GM18502 (cell line): Measurements from ENCODE around the gene MAPK7.
A peak's percentile ranks its signal among the peaks of the same experiment; 100 is the strongest.

Experiments used
- ATAC-seq: cut with Tn5 transposase; IDR thresholded peaks from one replicate; pipeline ENCODE4 v1.9.1; 2021; ENCODE audit warnings: mild to moderate bottlenecking; ENCODE audit not compliant: unreplicated experiment, poor library complexity

Gene MAPK7

DNA sequence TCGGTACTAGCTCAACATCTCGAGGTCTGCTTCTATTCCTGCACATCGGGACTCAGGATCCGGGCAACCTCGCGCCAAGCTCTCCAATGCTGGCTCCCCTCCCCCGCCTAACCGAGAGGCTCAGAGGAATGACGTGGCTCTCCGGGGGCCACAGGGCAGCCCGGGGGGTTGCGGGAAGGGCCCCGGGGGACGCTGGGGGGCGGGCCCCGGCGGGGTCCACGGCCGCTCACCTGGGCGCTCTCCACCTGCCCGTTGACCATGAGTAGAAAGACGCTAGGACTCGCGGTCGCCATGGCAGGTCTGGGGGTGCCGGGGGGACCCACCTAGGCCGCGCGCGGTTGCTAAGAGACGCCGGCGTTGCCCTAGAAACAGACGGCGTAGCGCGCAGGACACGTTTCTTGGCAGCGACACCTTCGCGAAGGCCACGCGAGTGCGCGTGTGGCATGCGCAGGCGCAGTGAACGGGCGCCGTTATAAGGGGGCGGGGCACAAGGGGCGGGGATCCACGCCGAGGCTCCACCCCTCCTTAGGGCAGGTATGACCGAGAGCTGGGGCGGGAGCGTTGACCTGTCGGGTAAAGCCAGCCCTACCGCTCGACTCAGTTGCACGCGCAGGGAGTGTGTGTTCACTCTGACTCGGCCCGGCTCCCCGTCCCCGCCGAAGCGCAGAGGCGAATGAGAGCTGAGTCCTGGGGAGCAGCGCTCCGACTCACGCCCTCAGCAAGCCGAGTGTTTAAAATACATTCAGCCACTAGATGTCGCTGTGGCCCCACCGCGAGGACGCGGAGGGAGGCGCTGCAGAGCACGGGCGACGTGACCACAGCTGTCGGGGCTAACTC, 15.8 kb upstream of the MAPK7 start, which contains the start of gene B9D1:
TSS of gene B9D1 (minus strand) at position 447 of the 837 bp plus-strand sequence. CDS start at position 293, 154 bp downstream.
- peak; percentile 82 for ATAC-seq

DNA sequence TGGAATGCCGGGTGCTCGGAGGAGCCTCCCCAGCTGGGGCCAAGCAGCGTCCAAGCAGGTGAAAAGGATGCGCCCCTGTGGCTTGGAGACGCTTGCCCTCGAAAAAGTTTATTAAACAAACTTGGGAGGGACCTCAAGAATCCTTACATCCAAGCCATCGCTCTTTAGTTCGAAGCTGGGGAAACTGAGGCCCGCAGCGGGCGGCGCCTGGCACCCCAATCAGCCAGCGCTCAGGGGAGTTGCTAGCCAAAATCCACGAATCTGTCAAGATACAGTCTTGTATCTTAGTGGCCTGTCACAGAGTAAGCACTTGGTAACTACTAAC, 15.2 kb upstream of the MAPK7 start:
- ATAC-seq: no peak

DNA sequence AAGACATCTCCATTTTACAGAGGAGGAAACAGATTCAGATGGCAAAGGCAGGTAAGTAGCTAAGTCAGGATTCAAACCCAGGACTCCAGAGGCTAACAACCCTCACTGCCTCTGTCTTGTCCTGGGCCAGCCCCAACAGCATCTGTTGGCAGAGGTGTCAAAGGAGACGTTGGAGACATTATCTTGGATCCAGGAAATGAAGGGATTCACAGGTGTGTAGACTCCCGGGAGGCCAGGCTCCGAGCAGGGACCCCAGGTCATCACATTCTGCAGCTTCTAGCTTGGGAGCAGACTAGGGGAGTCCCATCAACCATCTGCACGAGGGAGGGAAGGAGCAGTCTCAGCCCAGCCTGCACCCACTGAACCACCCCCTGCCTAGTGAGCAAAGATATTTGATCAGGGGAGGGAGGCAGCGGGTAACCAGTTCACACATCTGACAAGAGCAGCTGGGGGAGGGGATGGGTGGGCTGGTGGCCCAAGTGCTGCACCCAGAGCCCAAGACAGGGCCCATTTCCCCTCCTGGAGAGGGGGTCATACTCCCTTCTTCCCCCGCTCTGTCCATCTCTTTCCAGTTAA, 14.8 kb upstream of the MAPK7 start:
- ATAC-seq: no peak

DNA sequence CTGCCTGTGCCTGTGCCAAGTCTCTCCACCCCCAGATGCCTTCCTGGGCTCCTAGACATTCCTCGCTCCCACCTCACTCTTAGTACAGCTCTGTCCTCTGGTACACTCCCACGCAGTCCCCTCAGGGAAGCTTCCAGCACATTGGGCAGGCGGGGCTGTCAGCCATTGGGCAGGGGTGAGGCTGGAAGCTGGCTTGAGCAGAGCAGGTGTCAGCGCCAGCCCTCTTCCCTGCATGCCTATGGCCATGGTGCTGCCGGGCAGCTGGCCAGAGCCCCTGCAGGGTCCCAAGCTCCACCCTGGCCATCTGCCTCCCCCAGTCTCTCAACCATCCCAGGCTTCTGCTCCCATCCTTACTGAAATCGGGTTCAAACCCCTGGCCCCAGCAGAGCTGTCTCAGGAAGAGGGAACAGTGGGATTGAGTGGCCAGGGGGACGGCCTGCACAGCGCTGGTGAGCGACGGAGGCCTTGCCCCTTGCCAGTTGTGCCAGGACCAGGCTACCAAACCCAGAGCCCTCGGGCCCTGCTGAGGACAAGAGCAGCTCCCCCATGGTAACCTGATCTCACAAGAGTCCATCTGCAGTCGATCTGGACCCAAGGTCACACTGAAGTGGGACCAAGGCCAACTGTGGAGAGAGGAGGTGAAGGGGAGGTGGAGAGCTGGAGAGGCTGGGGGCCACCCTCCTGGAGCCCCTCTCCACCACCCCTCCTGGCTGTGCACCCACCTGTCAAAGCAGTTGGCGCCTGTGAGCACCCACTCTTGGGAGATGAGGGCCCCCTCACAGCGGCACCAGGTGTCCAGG, 13.4 kb upstream of the MAPK7 start:
- no peak for ATAC-seq

DNA sequence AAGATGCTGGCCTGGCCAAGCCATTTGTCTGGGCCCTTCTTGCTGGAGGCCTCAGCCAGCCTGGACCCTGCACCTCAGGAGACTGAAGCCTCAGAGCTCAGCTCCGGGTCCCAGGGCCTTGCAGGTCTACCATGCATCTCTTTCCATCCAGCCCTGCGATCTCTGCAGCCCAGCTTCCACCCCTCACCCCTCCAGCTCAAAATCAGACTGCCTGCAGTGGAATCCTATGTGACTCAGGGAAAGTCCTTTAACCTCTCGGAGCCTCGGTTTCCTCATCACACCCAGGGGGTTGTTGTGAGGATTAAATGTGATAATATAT, 12.8 kb upstream of the MAPK7 start:
- no peak for ATAC-seq

DNA sequence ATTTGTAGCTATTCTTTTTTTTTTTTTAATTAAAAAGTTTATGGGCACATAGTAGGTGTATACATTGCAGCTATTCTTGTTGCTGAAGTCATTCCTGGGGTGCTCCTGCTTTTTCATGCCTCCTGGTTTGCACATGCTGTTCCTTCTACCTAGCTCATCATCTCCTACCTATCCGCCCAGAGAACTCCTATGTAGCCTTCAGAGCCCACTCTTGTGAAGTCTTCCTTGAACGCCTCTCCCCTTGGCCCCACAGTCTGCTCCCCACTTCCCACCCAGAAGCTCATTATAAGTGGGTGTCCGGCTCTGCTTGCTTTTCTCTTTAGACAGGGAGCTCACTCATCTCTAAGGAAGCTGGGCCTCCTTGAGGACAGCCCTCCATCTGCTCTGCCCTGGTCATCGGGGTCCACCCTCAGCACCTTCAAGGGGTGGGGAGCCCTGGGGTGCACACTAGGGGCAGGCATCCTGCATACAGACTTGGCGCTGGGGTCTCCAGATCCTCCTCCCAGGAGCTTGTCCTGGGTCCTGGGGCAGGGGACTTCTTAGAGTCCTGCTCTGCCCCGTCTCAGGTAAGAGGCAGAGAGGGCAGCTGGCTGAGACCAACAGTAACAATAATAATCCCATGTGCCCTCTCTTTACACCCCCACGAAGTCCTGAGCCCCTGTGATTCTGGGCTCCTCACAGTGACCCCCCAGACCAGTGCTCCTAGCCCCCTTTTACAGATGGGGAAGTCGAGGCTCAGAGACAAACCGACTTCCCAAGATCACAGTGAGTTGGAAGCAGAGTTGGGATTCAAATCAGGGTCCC, 12.3 kb upstream of the MAPK7 start:
- no peak for ATAC-seq

DNA sequence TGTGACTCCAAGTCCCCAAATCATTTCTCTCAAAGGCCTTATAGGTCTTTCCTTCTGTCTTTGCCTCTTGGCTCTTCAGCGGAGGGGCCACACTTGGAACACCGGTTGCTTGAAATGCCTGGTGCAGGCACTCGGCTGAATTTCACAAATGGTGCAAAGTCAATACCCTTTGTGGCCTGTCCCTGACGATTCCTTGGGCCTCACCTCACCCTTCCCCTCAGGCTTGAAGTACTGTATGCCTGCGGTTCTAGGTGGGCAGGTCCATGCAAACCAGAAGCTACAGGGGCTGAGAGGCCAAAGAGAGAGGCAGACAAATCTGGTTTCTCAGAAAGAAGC, 11.7 kb upstream of the MAPK7 start:
- no peak for ATAC-seq

DNA sequence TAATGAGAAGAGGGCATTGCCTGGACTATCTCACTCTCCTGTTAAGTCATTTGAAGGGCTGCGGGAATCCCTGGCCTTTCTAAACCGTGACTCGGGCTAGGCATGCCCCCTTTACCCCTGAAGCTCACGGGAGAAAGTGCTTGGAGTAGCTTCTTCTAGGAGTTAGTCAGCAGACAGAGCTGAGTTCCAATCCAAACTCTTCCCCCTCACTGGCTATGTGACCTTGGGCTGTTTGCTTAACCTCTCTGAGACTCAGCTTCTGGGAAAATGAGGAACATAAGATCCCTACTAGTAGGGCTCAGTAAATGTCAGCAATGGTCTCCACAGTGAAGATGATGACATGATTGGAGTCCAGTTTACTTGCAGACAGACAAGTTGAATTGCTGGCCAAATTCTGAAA, 10.1 kb upstream of the MAPK7 start:
- ATAC-seq: no peak

DNA sequence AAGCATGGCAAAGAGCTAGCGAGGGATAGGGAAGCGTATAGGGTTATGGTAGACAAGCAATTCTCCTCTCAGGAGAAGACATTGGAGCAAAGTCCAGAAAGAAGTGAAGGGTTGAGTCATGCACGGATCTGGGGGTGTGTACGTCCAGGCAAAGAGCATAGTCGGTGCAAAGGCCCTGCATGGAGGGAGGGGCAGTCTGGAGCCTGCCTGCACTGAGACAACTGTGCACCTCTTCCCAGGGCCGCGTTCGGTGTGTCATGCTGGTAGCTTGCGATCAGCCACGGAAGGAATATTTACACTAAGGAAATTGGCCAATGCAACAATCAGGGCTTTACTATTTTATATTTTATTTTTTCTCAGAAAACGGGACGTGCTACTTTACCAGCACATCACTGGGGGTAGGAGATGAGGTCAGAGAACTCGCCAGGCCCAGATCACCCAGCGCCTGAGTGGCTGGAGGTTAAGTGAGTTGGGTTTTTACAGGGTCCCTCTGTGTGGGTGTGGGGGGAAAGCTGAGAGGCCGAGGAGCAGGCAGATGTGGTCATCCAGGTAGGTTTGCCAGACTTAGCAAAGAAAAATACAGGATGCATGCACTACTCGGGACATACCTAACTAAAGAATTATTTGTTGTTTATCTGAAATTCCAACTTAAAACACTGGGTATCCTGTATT, 9.1 kb upstream of the MAPK7 start:
- ATAC-seq: no peak

DNA sequence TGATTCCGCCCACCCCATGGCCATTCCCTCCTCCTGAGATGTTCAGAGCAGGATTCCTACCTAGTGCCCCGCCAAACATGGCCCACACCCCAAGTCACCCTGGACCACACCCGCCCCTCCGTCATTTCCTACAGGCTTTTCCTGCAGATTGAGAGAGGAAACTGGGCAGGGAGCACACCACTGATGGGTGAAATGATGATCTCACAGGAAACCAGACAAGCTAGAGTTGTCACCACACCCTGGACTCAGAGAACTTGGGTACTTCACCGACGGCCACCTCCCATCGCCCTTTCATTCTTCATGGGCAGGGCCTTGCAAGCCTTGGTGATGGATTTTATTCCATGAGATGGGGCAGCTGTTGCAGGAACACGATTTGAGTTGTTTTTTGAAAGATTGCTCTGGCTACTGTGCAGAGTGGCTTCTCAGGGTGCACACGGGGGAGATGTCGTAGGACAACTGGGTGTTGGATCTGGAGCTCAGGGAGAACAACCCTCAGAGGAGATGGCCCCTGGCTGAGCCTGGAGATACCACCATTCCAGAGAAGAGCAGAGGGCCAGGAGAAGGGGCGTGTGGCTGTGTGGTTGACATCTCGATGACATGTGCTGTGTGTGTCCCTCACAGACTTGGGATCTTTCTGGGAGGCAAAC, 8.3 kb upstream of the MAPK7 start:
- ATAC-seq: no peak

DNA sequence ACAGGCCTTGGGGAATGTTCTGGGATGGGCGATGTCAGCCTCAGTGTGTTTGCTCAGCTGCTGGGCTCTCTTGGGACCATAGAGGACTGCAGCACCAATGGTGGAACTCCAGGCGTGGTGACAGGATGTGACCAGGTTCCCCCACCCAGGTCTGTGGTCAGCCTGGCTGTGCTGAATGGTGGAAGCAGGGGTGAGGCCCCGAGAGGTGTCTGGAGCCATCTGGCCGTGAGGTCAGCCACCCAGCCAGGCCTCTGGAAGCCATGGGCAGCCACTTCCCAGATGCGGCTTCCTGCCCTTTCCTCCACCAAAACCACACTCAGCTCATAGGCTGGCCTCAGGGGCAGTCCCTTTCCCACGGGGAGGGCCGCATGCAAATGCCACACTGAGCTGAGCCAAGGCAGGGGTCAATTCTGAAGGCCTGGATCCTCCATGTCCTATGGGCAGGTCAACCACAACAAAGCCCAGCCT, 7.8 kb upstream of the MAPK7 start:
- no peak for ATAC-seq

DNA sequence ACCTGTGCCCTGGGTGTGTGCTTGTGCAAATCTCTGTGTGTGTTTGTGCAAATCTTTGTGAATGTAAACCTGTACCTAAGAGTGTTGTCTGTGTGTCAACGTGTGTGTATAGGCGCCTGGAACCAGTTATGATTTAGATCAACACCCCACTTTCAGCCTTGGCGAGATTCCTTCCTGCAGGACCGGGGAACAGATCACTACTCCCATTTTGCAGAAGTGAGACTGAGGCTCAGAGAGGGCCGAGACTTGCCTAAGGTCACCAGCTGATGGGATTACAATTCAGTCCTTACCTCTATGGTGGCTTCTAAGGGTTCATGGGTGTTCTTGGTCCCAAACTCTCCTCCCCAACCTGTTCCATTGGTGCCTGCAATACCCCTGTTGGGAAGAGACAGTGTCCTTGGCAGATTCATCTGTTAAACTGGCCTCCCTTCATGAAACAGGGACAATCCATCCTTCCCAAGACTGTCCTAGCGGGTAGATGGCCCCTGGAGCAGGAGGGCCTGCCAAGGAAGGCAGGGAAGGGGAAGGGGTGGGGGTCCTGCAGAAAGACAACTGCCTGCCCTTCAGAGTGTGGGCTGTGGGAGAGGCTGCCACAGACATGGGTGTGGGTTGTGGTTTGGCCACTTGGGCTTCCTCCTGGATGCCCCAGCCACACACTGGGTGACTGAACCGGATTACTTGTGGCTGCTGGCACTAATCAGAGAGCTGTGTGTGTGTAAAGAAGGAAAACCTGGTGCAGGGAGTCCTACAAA, 6.9 kb upstream of the MAPK7 start:
- no peak for ATAC-seq

DNA sequence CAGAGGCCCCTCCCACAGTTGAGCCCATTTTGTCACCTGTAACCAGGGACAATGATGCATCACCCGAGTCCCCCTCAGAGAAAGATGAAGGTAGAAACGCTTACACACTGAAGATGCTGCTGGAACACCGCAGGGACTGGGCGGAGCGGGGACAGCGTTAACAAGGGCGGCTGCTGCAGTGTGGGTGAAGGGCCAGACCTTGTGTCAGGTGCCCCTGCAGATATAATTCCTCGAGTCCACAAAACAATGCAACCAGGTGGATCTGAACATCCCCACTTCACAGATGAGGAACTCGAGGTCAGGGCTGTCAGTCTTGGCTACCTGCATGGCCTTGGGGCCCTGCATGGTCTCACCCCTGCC, 6.3 kb upstream of the MAPK7 start:
- ATAC-seq: no peak

DNA sequence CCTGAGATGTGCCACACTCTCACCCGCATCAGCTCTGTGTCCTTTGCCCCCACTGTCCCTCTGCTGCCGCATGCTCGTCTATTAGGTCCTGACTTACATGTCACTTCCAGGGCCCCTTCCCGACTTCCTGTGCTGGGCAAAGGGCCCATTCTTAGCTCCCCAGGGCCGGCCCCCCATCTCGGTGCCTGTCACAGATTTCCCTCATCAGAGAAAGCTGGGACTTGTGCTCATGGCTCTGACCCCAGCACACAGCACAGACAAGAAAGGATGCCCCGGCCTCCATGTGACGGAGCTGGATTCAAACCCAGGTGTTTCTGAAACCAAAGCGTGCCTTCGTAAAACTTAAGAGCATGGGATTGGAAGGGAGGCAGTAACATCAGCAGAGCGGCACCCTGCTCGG, 5.9 kb upstream of the MAPK7 start:
- no peak for ATAC-seq

DNA sequence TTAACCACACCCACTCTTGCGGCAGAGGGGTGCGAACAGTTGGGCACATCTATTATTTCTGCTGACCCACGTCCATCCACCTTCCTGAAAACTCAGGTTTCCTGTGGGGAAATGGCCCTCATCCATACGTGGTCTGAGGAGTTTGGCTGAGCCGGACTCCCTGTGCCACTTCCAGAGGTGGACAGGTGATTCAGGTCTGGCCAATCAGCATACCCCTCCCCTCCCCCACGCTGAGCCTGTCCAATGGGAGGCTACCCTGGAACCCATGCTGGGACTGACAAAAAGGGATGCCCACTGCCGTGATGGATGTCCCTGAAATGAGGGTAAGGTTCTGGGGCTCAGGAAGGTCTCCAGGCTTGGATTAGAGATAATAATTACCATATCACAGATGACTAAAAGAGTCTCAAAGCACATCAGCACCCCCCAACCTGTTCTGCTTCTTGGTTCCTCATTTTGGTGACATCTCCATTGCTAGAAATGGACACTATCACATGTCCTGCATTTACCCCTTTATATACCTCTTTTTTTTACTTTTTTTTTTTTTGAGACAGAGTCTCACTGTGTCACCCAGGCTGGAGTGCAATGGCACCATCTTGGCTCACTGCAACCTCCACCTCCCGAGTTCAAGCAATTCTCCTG, 5.3 kb upstream of the MAPK7 start:
- ATAC-seq: no peak

DNA sequence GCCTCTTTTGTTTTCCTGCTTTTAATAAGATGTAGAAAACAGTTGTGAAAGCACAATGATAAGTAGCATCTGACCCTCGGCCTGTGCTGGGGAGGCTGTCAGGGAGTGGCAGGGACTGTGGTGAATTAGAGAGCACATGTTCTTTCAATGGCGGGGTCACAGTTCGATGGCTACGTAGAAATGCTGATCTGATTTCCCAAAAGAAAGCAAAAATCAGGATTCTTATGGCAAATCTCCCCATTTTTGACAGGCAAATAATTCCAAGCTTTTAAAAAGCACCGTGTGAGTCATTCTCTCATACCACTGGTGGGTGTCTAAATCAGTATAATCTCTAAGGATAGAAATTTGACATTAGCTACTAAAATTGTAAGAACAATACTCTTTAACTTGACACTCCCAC, 4.2 kb upstream of the MAPK7 start:
- no peak for ATAC-seq

DNA sequence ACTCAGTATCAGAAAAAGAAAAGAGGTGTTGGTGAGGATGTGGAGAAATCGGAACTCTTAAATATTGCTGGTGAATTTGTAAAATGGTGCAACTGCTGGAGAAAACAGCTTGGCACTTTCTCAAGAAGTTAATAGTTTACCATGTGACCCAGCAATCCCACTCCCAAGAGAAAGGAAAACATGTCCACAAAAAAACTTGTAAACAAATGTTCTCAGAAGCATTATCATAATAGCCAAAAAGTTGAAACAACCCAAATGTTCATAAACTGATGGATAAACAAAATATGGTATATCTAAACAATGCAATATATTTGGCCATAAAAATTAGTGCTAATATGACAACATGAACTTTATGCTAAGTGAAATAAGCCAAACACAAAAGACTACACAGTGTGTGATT, 2.6 kb upstream of the MAPK7 start:
- no peak for ATAC-seq

DNA sequence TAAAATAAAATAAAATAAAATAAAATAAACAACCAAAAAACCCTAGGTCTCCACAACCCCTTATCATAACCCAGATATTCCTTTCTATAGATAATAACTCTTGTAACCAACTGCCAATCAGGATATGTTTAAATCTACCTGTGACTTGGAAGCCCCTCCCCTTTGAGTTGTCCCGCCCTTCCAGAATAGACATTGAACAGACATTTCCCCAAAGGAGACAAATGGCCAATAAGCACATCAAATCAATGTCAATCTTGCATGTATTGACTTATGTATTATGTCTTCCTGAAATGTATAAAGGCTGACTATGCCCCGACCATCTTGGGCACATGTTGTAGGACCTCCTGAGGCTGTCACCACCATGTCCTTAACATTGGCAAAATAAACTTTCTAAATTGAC, 1.5 kb upstream of the MAPK7 start:
- ATAC-seq: no peak
